Thyroid gland (tissue), 4 donors: ENCODE results near the gene PRSS3.

Experiments used
- CTCF ChIP-seq, 6 experiments: fragments of 200-600 bp in 3 of 6; fragments of 450-650 bp in 3 of 6; sonication (generic) in 3 of 6; IDR thresholded peaks; one replicate each; pipeline ENCODE4 v1.5.1; 2016 to 2019; ENCODE audit warnings: antibody characterized with exemption in 6 of 6, mild to moderate bottlenecking in 2 of 6, inconsistent platforms in 1 of 6, moderate library complexity in 1 of 6
- POLR2A ChIP-seq, 2 donors: fragments of 450-650 bp; IDR thresholded peaks; one replicate each; pipeline ENCODE4 v1.6.1; 2017; ENCODE audit warnings: antibody characterized with exemption in 2 of 2, mild to moderate bottlenecking in 2 of 2, moderate library complexity in 1 of 2

- TF ChIP-seq POLR2A (IDR thresholded peaks at IDR 0.05) (no peak), CTCF (IDR thresholded peaks at IDR 0.05) (no peak)
Measured at GRCh38 chr9:33776578-33776977, 18.8 kb upstream of the PRSS3 start.
